Measurements from ENCODE around the gene DMRTA2. TPM values are rescaled to one million over a fixed set of nuclear protein-coding genes. Genes with fewer than 3 reads are reported as not detected.

Gene DMRTA2
- total RNA-seq, 4 donors from 2014 or later: not detected

DNA sequence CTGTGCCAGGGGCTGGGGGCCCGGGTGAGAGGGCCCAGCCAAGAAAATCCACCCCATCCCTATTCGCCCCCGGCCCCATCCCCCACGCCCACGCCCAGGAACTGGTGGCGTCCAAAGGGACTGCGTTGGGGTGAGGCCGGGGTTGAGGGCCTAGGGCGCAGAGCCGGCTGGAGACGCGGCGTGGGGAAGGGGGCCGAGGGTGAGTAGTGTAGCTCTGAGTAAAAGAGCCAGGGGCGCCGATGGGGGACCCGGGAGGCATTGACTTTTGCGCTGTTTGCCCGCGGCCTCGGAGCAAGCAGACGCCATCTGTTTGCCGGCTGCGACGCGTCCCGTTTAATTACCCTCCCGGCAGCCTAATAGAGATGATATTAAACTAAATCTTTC lies 3.5 kb upstream of the DMRTA2 start:
- H3K27ac ChIP-seq: no peak overlapping the region
- peaks cover 100% of the 10 kb centered on the region for H3K27me3 ChIP-seq
- H3K4me3 ChIP-seq: peak overlapping the region; percentile 11
- TF ChIP-seq POLR2A (IDR thresholded peaks at IDR 0.05) (no peak), POLR2AphosphoS5 (IDR thresholded peaks at IDR 0.05) (no peak), CTCF (IDR thresholded peaks at IDR 0.05) (no peak), EP300 (IDR thresholded peaks at IDR 0.05) (no peak)
- WGBS: 2% methylated on average over 15 of the region's 28 CpGs
- no peaks in the 10 kb centered on the region for H3K9me3 ChIP-seq
- DNase-seq (ENCODE audit: low spot score in 2 of 2): no peak
- peaks cover 64% of the 10 kb centered on the region for H3K4me1 ChIP-seq
- no peaks in the 10 kb centered on the region for H3K36me3 ChIP-seq

DNA sequence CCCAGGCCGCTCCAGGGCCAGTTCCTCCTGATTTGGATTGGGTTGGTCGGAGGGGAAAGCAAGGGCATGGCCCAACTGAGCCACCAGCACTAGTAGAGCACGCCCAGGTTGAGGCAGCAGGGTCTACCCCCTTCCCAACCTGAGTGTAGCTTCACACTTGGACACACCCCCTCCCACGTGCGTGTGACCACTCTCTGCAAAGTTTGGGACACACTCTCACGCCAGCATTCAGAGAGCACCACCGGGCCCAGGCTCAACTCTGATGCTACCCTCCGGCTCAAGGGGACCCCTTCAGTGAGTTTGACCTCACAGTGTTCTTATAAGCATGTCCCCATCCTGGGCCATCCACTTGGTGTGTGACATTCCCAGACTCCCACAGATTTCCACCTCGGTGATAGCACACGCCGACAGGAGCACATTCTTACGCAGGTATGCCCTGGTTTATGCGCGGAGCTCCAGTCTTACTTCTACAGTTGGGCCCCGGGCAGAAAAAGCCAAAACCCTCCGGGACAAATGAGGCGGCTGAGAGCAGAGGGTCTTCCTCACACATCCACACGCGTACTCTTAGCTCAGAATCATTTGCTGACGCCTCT lies 3.0 kb upstream of the DMRTA2 start:
- DNase-seq (ENCODE audit: low spot score in 2 of 2): no peak
- Histone ChIP-seq H3K27me3 (peaks cover 100% of the 10 kb centered on the region), H3K27ac (no peak overlapping the region), H3K36me3 (no peaks in the 10 kb centered on the region), H3K4me3 (no peak overlapping the region), H3K4me1 (peaks cover 68% of the 10 kb centered on the region), H3K9me3 (no peaks in the 10 kb centered on the region)
- TF ChIP-seq EP300 (IDR thresholded peaks at IDR 0.05) (no peak), CTCF (IDR thresholded peaks at IDR 0.05) (no peak), POLR2AphosphoS5 (IDR thresholded peaks at IDR 0.05) (no peak), POLR2A (IDR thresholded peaks at IDR 0.05) (no peak)
- WGBS: 18% methylated on average over 14 of the region's 20 CpGs

GRCh38 chr1:50425376-50426107 lies 2.3 kb upstream of the DMRTA2 start:
- peaks cover 100% of the 10 kb centered on the region for H3K27me3 ChIP-seq
- H3K36me3 ChIP-seq: no peaks in the 10 kb centered on the region
- 8% methylated on average over 29 of the region's 34 CpGs for WGBS
- H3K27ac ChIP-seq: no peak overlapping the region
- TF ChIP-seq EP300 (IDR thresholded peaks at IDR 0.05): no peak
- no peaks in the 10 kb centered on the region for H3K9me3 ChIP-seq
- DNase-seq (ENCODE audit: low spot score in 2 of 2): no peak
- peak overlapping the region; percentile 42 for H3K4me3 ChIP-seq
- peaks cover 72% of the 10 kb centered on the region for H3K4me1 ChIP-seq

DNA sequence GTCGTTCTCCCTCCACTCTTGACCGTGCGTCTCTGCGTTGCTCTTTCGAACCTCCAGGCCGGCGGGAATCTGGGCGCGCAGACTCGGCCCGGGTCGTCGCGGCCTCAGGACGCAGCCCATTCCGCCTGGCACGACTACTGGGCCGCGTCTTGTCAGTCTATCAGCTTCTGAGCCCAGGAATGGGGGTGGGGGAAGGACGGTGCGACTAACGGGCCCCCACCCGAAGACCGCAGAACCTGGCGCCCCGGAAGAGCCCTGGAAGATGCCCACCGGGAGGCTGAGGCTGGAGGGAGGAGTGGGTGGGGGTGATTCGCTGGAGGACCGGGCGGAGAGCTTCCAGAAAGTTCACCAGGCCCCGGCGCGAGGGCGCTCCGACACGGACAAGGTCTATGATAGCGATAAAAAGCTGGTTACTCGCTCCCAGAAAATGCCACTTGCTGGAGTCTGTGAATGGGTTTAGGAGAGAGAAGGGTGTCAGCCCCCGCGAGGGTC lies 1.7 kb upstream of the DMRTA2 start:
- peaks cover 100% of the 10 kb centered on the region for H3K27me3 ChIP-seq
- H3K27ac ChIP-seq: no peak overlapping the region
- no peak for DNase-seq (ENCODE audit: low spot score in 2 of 2)
- H3K4me1 ChIP-seq: peaks cover 71% of the 10 kb centered on the region
- H3K36me3 ChIP-seq: no peaks in the 10 kb centered on the region
- no peaks in the 10 kb centered on the region for H3K9me3 ChIP-seq
- H3K4me3 ChIP-seq: peak overlapping the region; percentile 42
- 19% methylated on average over 25 of the region's 40 CpGs for WGBS
- TF ChIP-seq POLR2A (IDR thresholded peaks at IDR 0.05) (no peak), POLR2AphosphoS5 (IDR thresholded peaks at IDR 0.05) (no peak), CTCF (IDR thresholded peaks at IDR 0.05) (no peak), EP300 (IDR thresholded peaks at IDR 0.05) (no peak)

DNA sequence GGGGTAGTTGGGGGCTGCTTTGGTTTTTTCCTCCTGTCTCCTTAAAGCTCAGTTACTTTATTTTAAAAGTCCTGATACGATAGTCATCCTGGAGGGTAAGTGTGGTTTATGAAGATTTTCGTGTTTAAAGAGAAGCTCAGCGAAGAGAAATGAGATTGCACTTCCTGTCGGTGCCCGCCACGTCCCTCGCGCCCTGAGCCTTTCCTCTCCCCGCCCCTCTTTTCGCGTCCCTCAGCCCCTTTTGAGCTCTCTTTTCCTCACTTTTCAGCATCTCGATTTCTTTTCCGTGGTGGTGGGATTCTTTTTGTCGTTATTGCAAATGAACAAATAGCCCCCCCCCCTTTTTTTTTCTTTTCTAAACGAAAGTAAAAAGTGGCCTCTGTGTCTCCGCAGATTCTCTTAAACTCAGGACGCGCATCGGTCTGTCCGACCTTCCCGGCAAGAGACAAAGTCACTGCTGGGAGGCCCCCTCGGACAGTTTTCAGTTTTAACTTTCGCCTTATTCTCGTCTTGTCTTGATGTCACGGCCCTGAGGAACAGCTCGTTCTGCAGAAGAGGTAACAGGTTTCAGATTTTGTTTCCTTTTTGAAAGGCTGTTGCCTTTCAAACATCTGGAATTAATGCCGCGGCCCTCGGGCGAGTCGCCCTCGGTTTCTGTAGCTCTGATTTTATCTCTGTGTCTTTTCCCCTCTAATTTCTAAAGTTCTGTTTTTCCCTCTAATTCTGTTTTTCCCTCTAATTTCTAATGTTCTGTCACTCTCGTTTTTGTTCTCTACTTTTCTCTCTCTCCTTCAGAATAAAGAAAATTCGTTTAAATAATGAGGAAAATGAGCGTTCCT lies 1.0 kb upstream of the DMRTA2 start:
- peaks cover 78% of the 10 kb centered on the region for H3K4me1 ChIP-seq
- DNase-seq (ENCODE audit: low spot score in 2 of 2): no peak

More for the DNA sequence above, 1.0 kb upstream of the DMRTA2 start:
- 8% methylated on average over 35 of the region's 35 CpGs for WGBS
- H3K36me3 ChIP-seq: no peaks in the 10 kb centered on the region
- H3K9me3 ChIP-seq: no peaks in the 10 kb centered on the region
- peaks cover 100% of the 10 kb centered on the region for H3K27me3 ChIP-seq
- TF ChIP-seq CTCF (IDR thresholded peaks at IDR 0.05): no peak
- TF ChIP-seq EP300 (IDR thresholded peaks at IDR 0.05): no peak
- TF ChIP-seq POLR2A (IDR thresholded peaks at IDR 0.05): no peak
- no peak for TF ChIP-seq POLR2AphosphoS5 (IDR thresholded peaks at IDR 0.05)
- H3K27ac ChIP-seq: no peak overlapping the region
- H3K4me3 ChIP-seq: peak overlapping the region; percentile 42
